Esophagus squamous epithelium (tissue), 4 donors: ENCODE data around the gene CACNA2D3.

Source experiments
- POLR2A ChIP-seq, 4 donors: fragments of 450-650 bp; IDR thresholded peaks; one replicate each; pipeline ENCODE4 v1.6.1; 2017; ENCODE audit warnings: antibody characterized with exemption in 4 of 4, mild to moderate bottlenecking in 4 of 4, moderate library complexity in 3 of 4
- TF ChIP-seq, protein P1 (sequence below), 6 experiments: fragments of 450-650 bp in 4 of 6; fragments of 200-600 bp in 2 of 6; sonication (generic) in 2 of 6; IDR thresholded peaks; one replicate each; pipeline ENCODE4 v1.5.1; 2016 to 2019; ENCODE audit warnings: antibody characterized with exemption in 6 of 6, mild to moderate bottlenecking in 4 of 6, moderate library complexity in 4 of 6

DNA sequence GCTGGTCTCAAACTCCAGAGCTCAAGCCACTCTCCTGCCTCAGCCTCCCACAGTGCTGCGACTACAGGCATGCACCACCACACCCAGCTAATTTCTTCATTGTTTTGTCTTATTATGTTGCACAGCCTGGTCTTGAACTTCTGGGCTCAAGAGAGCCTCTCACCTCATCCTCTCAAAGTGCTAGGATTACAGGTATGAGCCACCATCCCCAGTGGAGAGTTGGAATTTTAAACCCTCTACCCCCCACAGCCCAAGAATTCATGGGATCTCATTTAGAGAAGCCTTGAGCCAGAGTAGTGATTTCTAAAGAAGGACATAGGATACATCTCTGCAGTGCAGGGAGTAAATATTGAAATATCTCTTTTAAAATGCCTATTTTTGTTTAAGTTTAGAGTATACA is 221.1 kb downstream of the CACNA2D3 start:
- TF ChIP-seq POLR2A (IDR thresholded peaks at IDR 0.05), result no peak
- TF ChIP-seq, protein P1, sequence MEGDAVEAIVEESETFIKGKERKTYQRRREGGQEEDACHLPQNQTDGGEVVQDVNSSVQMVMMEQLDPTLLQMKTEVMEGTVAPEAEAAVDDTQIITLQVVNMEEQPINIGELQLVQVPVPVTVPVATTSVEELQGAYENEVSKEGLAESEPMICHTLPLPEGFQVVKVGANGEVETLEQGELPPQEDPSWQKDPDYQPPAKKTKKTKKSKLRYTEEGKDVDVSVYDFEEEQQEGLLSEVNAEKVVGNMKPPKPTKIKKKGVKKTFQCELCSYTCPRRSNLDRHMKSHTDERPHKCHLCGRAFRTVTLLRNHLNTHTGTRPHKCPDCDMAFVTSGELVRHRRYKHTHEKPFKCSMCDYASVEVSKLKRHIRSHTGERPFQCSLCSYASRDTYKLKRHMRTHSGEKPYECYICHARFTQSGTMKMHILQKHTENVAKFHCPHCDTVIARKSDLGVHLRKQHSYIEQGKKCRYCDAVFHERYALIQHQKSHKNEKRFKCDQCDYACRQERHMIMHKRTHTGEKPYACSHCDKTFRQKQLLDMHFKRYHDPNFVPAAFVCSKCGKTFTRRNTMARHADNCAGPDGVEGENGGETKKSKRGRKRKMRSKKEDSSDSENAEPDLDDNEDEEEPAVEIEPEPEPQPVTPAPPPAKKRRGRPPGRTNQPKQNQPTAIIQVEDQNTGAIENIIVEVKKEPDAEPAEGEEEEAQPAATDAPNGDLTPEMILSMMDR (IDR thresholded peaks at IDR 0.05), result no peak
